DND-41 (cell line): ENCODE data around the gene PPP1R1B.

ENCODE experiments used
- ATAC-seq: fragments of 200-7000 bp; cut with Tn5 transposase; 3 replicates; pipeline ENCODE4 v1.9.1; 2021; ENCODE audit warnings: low read depth; ENCODE audit not compliant: insufficient read depth
- DNase-seq: peaks from one replicate; pipeline ENCODE4 v3.0.0-alpha.2; 2020
- H2AFZ ChIP-seq: 2 replicates; pipeline ENCODE4 v1.6.0; 2012; ENCODE audit warnings: low read depth, low read length
- H3K27ac ChIP-seq: 2 replicates; pipeline ENCODE4 v1.5.1; 2012; ENCODE audit warnings: low read length, inconsistent platforms
- H3K27me3 ChIP-seq: fragments of 200-600 bp; sonication (generic); 2 replicates; pipeline ENCODE4 v1.6.0; 2012; ENCODE audit warnings: low read length, mild to moderate bottlenecking, inconsistent platforms; ENCODE audit not compliant: insufficient read depth, poor library complexity
- H3K36me3 ChIP-seq: 2 replicates; pipeline ENCODE4 v1.5.1; 2012; ENCODE audit warnings: low read length, inconsistent platforms; ENCODE audit not compliant: insufficient read depth
- H3K4me1 ChIP-seq: 2 replicates; pipeline ENCODE4 v1.5.1; 2012; ENCODE audit warnings: mild to moderate bottlenecking, low read length; ENCODE audit not compliant: insufficient read depth
- H3K4me2 ChIP-seq: 2 replicates; pipeline ENCODE4 v1.6.0; 2012; ENCODE audit warnings: mild to moderate bottlenecking, moderate library complexity, low read length, inconsistent platforms; ENCODE audit not compliant: insufficient read depth
- H3K4me3 ChIP-seq, 2 experiments: fragments of 200-600 bp in 1 of 2; shearing (Covaris generic) in 1 of 2; 2 replicates each; pipeline ENCODE4 v1.5.1; 2012 to 2016; ENCODE audit warnings: inconsistent platforms in 2 of 2, low read length in 2 of 2, mild to moderate bottlenecking in 2 of 2, low read depth in 1 of 2, moderate library complexity in 1 of 2
- H3K79me2 ChIP-seq: 2 replicates; pipeline ENCODE4 v1.6.0; 2012; ENCODE audit warnings: low read length, inconsistent platforms; ENCODE audit not compliant: insufficient read depth
- H3K9ac ChIP-seq: 2 replicates; pipeline ENCODE4 v1.6.0; 2012; ENCODE audit warnings: low read depth, mild to moderate bottlenecking, inconsistent platforms, low read length, moderate library complexity
- H3K9me3 ChIP-seq: 2 replicates; pipeline ENCODE4 v1.5.1; 2012; ENCODE audit warnings: low read length, moderate library complexity, mild to moderate bottlenecking, inconsistent platforms; ENCODE audit not compliant: insufficient read depth, severe bottlenecking
- H4K20me1 ChIP-seq: 2 replicates; pipeline ENCODE4 v1.6.0; 2012; ENCODE audit warnings: low read length; ENCODE audit not compliant: insufficient read depth
- CTCF ChIP-seq: IDR thresholded peaks from 2 replicates; pipeline ENCODE4 v1.5.1; 2012; ENCODE audit warnings: borderline replicate concordance, low read length, moderate library complexity, mild to moderate bottlenecking; ENCODE audit not compliant: poor library complexity, severe bottlenecking; ENCODE audit errors: extremely low read depth
- EZH2 ChIP-seq: IDR thresholded peaks from 3 replicates; pipeline ENCODE4 v1.6.1; 2012; ENCODE audit warnings: borderline replicate concordance, low read depth, mild to moderate bottlenecking, moderate library complexity, low read length, inconsistent platforms; ENCODE audit not compliant: severe bottlenecking

PPP1R1B gene

GRCh38 chr17:39670746-39671145 is 44.0 kb downstream of the PPP1R1B start:
- Histone ChIP-seq H2AFZ (no peak overlapping the region), H3K9ac (no peak overlapping the region), H3K79me2 (no peaks in the 10 kb centered on the region), H3K27ac (no peak overlapping the region), H3K9me3 (no peaks in the 10 kb centered on the region), H3K36me3 (no peaks in the 10 kb centered on the region), H4K20me1 (peaks cover 5% of the 10 kb centered on the region; the same call in 1 of the 2 replicates), H3K4me2 (no peak overlapping the region), H3K27me3 (no peaks in the 10 kb centered on the region), H3K4me3 (no peak overlapping the region), H3K4me1 (no peaks in the 10 kb centered on the region)
- DNase-seq (no peak), ATAC-seq (no peak)
- no peak for TF ChIP-seq CTCF

GRCh38 chr17:39671651-39672521 is 45.1 kb downstream of the PPP1R1B start:
- no peak overlapping the region for H2AFZ ChIP-seq
- H3K36me3 ChIP-seq, result 0 out of 2 replicates have a peak, but pooled peaks cover 5% of the 10 kb centered on the region
- peak; percentile 52; the same call in 1 of the 3 replicates for ATAC-seq
- H3K4me3 ChIP-seq, result no peak overlapping the region
- H4K20me1 ChIP-seq, result 0 out of 2 replicates have a peak, but pooled peaks cover 3% of the 10 kb centered on the region
- no peaks in the 10 kb centered on the region for H3K79me2 ChIP-seq
- no peak overlapping the region for H3K9ac ChIP-seq
- peak; percentile 17 for DNase-seq
- H3K27me3 ChIP-seq, result no peaks in the 10 kb centered on the region
- H3K9me3 ChIP-seq, result no peaks in the 10 kb centered on the region
- H3K27ac ChIP-seq, result no peak overlapping the region
- peak; percentile 62 for TF ChIP-seq CTCF
- TF ChIP-seq EZH2, result no peak
- no peaks in the 10 kb centered on the region for H3K4me1 ChIP-seq
- no peak overlapping the region for H3K4me2 ChIP-seq

GRCh38 chr17:39672522-39673334 is 46.0 kb downstream of the PPP1R1B start:
- H4K20me1 ChIP-seq, result 0 out of 2 replicates have a peak, but pooled peaks cover 3% of the 10 kb centered on the region
- no peak for ATAC-seq
- H3K36me3 ChIP-seq, result 0 out of 2 replicates have a peak, but pooled peaks cover 5% of the 10 kb centered on the region
- no peak overlapping the region for H3K4me2 ChIP-seq
- no peak overlapping the region for H3K9ac ChIP-seq
- no peak overlapping the region for H3K27ac ChIP-seq
- H3K79me2 ChIP-seq, result no peaks in the 10 kb centered on the region
- H3K4me1 ChIP-seq, result no peaks in the 10 kb centered on the region
- no peaks in the 10 kb centered on the region for H3K27me3 ChIP-seq
- no peak overlapping the region for H2AFZ ChIP-seq
- TF ChIP-seq EZH2 (no peak), CTCF (no peak)
- H3K4me3 ChIP-seq, result no peak overlapping the region
- no peaks in the 10 kb centered on the region for H3K9me3 ChIP-seq
- DNase-seq, result no peak
